GM19099 (cell line): ENCODE results near the gene LYPD1.

Experiments used
- POLR2A ChIP-seq: IDR thresholded peaks from 3 replicates; pipeline ENCODE4 v1.6.1; 2011; ENCODE audit warnings: low read depth; ENCODE audit not compliant: insufficient read length; ENCODE audit errors: extremely low read depth

The LYPD1 gene, protein sequence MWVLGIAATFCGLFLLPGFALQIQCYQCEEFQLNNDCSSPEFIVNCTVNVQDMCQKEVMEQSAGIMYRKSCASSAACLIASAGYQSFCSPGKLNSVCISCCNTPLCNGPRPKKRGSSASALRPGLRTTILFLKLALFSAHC

DNA sequence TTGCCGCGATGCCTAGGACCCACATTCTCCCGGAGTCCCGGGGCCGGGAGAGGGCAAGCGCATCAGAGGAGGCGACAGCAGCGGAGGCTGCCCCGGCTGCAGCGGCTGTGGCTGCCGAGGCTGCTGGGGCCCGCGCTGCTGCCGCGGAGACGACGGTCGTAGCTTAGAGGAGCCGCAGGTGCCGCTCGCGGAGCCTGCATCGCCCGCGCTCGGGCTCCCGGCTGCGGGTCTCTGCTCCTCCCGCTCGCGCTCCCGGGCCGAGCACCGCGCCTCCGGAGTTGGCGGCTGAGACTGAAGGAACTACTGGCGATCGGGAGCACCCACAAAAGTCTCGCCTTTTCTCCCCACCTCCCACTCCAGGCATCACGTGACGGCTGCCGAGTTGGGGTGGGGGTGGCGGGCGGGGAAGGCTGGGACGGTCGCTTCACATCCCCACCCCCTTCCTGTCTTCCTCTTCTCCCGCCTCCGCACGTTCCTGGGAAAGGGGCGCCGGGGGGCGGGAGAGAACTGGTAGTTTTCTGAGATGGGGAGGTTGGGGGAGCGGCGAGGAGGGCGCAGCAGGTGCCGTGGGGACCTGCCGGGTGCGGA, at the start of gene LYPD1:
Gene LYPD1 (minus strand): TSS at position 298 of the 588 bp plus-strand sequence. CDS start 273 bp downstream, at position 25.
- no peak for TF ChIP-seq POLR2A

DNA sequence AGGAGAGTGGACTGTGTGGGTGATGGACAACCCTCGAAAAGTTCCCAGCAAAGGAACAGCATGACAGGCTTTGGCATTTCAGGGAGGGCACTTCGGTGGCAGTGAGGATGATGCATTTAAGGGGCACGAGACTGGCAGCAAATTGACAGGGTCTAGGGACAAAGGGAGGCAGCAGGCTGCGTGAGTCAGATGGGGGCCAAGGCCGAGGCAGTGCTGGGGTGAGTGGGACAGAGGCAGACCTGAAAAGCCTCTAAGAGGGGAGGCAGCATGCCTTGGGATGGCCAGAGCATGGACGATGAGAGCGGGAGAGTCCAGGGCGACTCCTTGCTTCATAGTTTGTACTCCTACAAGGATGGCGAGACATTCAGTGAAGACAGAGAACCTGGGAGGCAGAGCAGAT, 49.5 kb upstream of the LYPD1 start:
- no peak for TF ChIP-seq POLR2A

DNA sequence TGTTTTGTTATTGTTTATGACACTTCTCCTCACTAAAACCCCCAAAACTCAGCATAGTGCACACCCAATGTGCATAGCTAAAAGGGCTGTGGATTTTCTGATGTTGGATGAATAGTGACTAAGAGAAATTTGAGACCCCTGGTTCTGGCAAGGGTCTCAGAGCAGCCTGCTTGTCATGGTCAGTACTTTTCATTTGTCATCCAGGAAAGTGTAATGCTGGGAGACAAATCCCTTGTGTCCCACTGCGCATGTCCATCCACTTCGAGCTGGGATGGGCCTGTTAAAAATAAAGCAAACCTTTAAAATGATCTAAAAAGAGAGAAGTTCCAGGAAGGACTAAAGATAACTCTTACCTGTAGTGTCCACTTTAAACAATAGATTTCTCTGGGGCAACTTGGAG, 46.9 kb upstream of the LYPD1 start:
- TF ChIP-seq POLR2A: no peak

DNA sequence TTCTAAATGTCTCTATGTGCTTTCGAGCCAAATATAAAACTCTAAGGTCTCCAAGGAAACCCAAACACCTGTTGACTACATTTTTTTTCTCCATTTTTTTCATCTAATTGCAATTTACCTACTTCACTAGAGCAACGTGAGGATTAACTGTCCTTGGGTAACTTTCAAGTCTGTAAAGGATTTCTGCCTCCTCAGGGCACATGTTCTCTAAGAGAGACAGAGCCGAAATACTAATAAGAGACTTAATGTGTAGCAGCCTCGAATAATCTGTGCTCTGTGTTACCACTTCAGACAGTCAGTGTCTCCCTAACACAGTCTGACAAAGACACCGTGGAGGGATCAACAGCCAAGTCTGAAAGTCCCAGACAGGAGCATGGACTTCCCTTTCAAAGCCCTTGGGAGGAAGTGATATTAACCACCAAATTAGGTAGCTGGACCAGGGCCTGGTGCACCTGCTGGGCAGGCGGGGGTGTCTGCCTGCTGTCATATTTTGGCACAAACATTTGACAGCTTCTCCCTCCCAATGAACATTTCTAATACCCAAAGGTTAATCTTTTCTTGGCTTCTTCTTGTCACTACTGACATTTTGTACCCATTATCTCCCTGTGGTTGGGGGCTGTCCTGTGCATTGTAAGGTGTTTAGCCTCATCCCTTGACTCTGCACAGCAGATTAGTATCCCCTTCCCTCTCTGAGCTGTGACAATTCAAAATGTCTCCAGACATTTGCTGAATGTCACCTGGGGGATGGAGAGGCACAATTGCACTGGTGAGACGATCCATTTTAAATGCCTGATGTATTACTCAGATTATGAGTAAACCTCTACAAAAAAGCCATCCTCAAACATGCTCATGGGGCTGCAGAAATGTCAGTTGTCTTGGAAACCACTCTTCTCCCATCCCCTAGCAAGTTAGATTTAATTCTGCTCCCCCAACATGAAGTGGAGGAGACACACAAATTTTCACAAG, 45.7 kb upstream of the LYPD1 start:
- no peak for TF ChIP-seq POLR2A

DNA sequence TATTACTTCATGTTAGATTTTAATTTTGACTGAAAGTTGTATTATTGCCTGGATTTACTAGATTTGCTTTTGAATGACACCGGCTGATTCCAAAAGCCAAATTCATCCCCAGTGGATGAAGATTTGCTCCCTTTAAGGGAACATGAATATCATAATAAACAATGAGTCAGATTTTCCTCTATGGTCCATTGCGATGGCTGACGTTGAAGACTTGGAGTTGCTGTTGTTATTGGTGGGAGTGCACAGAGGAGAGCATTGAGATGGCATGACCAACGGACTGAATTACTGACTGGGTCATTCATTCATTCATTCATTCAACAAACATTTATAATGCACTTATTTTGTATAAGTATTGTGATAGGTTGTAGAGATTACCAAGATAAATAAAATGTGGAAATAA, 33.4 kb upstream of the LYPD1 start:
- no peak for TF ChIP-seq POLR2A

DNA sequence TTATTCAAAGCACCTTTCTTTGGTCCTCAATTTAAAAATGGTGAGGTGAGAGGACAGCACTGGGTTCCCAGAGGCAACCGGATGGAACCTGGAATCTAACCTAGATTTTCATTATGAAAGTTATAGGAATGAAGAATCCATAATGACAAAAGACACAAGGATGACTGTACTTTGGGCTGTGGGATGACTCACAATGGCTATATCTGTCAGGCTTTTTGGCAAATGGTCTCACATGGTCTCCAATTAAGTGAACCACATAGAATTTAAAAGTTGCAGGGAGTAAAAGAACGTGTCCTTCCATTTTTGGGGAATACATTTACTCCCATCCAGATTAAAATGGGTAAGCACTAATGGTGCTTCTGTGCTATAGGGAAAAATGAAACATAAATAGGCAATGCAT, 31.8 kb upstream of the LYPD1 start:
- no peak for TF ChIP-seq POLR2A

DNA sequence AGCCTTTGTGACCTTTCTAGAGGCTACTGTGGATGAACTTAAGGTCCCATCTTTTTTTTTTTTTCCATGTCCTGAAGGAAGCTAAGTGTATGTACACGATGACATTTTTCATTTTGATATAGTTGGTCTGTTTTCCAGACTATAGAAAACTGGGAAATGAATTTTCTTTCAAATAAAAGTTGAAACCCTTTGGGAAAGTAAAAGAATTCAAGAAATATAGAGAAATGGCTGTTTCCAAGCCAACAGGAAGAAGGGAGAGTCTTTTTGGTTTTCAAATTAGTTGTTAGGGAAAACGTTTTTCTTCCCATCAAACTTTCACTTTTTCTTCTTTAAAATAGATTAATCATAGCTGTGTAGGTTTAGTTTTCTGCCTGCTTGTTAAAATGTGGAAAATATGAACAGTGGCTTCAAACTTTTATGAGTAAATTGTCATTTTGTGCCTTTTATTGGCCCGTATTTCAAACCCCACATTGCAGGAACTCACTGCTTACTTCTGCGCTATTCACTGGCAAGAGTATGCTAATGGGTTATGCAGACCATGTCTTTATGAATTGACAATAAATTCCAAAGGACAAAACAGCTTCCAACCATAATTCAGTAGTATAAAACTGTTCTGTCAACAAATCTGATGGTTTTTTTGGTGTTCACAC, 27.7 kb upstream of the LYPD1 start:
- TF ChIP-seq POLR2A: no peak

DNA sequence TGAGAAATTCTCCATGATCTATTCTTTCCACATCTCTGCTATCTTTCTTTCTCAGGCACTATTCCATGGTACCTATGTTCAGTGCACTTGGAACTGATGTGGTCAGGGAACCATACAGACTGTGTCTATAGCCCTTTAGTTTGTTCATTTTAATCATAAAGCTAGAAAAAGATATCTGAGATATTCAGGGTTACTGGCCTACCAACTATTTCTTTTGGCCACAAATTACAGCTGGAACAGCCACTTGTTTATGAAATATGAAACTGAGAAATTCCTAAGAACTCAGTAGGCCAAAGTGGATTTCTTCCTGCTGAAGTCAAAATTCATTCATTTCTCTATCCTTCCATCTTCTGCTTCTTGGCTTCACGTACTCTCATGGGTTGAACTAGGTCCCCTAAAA, 22.8 kb upstream of the LYPD1 start:
- TF ChIP-seq POLR2A: no peak

DNA sequence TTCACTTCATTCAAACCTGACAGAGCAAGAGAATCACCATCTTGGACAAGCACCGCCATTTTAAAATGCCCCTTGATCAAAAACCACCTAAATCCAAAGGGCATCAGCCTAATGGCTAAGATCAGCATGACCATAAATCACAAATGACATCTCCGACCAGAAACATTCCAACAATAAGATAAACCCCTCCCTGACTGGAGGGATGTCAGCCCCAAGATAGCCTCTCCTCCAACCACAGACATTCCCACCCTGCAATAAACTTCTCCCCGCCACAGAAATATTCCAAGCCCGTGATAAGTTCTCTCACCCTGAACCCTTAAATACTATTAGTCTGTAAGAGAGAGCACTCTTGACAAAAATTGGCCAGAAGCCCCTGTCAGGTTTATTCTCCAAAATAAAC, 21.6 kb upstream of the LYPD1 start:
- TF ChIP-seq POLR2A: no peak

DNA sequence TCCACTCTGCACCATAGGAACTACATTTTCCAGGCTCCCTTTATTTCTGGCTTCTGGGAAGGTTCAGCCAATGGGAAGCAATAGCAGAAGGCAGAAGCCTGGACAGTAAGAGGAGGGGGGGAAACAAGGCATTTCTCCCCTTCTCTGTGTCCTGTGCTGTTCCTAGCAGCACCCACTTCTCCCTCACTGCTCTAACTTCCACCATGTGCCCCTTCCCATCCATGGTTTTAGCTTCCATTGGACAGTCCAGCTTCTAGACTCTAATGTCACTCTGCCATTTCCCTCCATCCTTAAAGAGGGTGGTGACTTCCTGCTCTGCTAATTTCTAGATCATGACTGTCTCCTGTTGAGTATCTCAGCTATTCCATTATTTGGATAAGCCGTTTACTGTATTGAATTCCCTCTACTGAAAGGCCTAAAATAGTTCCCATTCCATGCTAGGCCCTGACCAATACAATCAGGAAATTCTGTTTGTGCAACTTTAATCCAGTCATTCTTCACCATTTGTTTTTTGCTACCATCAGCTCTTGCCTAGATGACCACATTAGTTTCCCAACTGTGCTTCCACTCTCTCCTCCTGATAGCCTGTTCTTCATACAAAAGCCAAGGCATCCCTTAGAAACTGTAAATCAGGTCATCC, 20.8 kb upstream of the LYPD1 start:
- TF ChIP-seq POLR2A: no peak

DNA sequence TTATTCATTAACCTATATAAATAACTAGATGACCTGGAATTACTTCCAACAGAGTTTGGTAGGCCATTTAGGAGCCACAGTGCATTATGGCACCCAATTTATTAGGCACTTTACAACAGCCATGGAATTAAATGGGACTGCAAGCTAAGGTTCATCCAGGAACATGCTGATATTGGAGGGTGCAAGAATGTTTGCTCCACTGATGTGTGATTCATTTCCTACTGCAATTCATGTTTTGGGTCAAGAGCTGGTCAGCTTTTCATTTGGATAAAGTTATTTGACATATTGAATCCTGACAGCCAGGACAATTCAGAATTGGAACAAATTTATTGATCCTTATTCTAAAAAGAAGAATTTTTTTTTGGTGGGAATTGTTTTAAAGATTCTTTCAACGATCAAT, 11.8 kb upstream of the LYPD1 start:
- TF ChIP-seq POLR2A: no peak

DNA sequence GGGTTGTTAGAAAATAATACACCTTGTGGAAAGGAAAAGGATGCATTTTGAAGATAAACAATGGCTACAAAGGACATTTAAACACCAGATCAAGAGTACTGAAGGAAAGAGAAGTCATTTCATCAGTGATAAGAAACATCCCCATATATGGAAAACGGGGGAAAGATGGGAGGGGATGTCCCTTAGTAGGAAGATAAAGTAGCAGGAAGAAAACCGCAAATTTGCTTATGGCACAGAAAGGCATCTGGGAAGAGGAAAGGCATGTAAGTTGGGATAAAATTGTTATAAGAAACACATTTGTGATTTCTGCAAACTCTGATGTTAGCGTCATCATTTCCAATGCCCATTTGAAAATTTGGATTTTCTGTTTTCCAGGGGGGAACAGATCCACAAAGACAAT, 10.5 kb upstream of the LYPD1 start:
- no peak for TF ChIP-seq POLR2A

DNA sequence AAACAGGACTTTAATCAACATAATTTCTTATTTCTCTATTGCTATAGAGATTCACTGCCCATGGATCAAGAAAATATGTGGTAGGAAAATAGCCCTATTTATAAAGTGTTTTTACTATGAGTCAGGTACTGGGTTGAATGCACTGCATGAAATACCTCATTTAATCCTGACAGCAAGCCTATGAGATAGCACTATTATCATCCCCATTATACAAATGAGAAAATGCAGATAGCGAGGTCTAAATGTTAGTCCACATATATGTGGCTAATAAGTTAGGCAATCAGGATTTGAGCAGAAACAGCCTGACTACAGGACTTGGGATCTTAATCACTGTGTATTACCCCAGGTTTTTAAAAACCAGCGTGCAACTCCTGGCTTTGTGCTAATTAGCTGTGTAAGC, 8.5 kb upstream of the LYPD1 start:
- no peak for TF ChIP-seq POLR2A

DNA sequence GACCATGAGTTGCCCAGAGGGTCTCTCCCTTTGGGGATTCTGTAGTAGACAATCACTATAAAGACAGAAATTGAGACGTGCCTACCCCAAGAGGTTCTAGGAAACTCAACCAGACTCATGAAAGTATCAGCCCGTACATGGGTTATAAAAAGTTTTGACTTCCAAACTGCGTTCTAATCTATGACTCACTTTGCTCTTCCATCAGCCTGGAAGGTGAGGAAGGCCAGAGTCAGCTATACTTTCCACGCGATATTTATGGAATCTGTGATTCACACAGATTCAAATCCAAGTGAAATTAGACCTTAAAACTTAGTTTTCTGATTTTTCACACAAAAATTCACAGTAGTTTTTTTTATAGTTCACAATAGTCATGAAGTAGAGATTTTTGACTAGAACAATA, 7.7 kb upstream of the LYPD1 start:
- TF ChIP-seq POLR2A: no peak

DNA sequence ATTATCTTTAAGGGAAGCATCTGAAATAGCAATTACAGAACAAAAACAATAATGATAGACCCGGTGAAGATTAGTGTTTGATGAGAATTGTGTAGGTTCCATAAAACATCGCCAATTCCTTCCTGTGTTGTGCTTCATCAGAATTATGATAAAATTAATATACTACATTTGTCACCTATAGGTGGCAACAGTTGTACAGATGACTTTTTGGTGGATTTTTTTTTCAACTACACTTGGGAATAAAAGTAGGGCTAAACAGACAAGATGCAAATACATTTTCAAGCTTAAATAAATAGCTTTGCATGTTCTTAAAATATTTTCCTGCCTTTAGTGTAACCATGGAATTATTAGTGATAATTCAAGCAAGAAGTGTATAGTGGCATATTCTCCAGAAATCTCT, 7.0 kb upstream of the LYPD1 start:
- TF ChIP-seq POLR2A: no peak
